ENCODE data around the gene PCGF3.
"Not testable (repeated sequence)": the region's sequence is repeated elsewhere in the genome, so short reads cannot be mapped to it uniquely, and the experiment has no call there.

The PCGF3 gene

GRCh38 chr4:743463-744211, 38.0 kb downstream of the PCGF3 start:
- DNase-seq, result no peak

DNA sequence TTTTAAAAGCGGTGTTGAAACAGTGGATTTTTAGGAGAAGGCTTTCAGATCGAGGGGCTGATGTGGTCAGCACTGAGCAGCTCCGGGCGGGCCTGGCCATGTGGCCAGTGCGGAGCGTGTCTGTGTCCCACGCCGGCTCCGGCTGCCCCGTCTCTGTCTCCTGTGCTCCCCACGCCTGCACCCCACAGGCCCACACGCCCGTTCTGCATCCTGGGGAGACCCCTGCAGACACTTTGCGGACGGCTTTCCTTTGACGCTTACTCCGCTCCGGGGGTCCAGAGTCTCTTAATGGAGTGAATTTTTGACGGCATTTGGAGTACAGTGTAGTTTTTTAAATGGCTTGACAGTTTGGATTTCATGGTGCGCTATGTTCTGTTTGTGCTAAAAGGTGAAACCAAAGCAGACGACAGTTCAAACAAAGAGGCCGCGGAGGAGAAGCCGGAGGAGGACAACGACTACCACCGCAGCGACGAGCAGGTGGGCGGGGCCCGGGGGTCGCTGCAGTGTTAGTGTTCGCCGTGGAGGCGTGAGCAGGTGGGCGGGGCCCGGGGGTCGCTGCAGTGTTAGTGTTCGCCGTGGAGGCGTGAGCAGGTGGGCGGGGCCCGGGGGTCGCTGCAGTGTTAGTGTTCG, 38.7 kb downstream of the PCGF3 start:
- no peak for DNase-seq

DNA sequence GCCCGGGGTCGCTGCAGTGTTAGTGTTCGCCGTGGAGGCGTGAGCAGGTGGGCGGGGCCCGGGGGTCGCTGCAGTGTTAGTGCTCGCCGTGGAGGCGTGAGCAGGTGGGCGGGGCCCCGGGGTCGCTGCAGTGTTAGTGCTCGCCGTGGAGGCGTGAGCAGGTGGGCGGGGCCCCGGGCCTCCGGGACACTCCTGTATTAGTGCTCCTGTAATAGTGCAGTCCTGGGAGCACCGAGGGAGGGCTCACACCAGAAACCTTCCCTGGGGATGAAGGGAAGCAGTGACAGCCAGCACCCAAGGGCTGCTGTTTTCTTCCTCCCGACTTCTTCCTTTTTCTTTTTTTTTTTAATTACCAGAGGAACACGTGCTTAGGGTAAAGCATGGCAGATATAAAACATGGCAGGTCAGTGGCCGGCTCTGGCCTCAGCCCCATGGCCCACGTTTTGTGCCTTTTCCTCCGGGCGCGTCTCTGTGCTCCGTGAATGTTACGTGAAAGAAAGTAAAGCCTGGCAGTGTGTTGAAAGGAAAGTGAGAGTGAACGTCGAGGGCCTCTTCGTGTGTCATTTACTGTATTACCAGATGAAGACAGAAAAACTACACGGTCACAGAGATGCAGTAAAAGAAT, 42.0 kb downstream of the PCGF3 start:
- no peak for DNase-seq

- no peak for DNase-seq
Observed at GRCh38 chr4:748461-748860, 42.8 kb downstream of the PCGF3 start.

DNA sequence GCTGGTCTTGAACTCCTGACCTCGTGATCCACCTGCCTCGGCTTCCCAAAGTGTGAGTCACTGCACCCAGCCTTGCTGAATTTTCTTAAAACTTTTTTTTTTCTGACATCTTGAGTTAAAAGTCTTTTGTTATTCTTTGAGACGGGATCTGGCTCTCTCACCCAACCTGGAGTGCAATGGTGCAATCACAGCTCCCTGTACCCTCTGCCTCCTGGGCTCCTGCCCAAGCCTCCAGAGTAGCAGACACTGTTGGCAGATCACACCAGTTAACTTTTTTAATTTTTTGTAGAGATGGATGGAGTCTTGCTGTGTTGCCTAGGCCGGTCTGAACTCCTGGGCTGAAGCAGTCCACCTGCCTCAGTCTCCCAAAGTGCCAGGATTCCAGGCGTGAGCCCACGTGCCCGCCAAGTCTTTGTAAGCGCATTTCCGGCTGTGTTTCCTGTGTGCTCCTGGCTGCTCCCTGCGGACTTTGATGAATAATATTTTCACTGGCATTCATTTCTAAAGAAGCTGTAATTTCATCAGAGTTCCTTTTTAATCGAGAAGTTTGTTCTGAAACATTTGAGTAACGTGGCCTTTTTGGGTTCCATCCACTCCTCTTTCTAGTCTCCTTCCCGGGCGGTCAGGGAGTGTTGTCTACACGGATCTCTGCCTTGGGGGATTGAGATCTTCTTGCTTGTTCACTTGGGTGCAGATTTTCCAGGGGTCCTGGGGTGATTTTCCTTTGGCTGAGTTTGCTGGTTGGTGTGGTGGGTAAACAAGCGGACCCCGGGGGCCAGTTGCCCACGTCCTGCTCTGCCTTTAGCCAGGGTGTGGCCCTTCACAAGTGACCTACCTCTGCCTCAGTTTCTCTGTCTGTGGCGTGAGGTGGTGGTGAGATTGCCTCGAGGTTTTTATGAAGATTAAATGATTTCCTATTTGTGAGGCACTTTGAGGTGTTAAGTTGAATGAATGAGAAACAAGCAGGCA, 44.4 kb downstream of the PCGF3 start:
- DNase-seq, result no peak

- no peak for DNase-seq
Observed at GRCh38 chr4:751676-752075, 46.0 kb downstream of the PCGF3 start.

DNA sequence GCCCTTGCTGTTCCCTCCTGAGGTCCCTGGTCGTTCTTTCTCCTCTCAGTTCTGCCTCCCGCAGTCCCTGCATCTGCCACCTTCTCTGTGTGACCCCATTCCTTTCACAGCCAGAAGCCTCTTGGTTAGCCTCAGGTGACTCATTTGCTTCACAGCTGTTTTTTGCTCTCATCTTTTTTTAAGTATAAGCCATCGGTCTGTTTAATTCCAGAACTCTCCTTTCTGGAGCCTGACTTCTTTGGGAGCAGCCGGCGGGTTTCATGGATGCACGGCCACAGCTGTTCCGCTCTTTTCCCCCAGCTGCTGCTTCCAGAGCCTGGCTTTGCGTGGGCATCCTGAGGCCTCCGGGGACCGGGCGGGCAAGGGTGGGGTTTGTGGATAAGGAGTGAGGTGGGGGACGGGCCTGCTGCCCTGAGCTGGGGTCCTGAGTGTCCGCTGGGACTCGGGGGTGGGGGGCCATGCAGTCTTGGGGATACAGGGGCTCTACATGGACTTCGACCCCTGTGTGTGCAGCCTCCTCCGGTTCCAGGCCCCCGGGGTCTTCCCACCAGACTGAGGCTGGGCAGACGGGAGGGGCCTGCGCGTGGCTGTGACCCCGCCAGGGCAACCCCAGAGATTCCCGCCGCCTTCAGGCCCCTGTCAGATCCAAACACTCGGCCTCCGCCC, 46.7 kb downstream of the PCGF3 start:
- no peak for DNase-seq

GRCh38 chr4:753186-753585, 47.6 kb downstream of the PCGF3 start:
- DNase-seq, result not testable (repeated sequence)

- DNase-seq, result no peak
Observed at GRCh38 chr4:754221-755120, 48.8 kb downstream of the PCGF3 start.

DNA sequence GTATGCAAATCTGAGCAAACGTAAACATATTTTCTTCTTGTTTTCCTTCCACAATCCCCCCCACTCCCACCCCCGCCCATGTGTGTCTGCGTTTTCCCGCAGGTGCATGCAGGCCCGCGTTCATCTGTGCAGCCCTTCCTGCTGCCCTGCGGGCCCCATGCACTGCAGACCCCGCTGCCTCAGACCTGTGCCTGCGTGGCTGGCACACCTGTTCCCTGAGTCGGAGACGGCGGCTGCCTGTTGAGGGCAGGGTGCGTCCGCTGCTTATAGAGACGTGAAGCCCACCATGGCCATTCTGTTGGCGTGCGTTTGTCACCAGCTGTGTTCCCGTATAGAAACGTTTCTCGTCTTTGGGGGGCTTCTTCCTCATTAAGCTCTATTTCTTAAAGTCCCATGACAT, 51.5 kb downstream of the PCGF3 start:
- no peak for DNase-seq

GRCh38 chr4:759810-760209, 54.2 kb downstream of the PCGF3 start:
- DNase-seq, result not testable (repeated sequence)

- no peak for DNase-seq
Observed at GRCh38 chr4:760616-761015, 55.0 kb downstream of the PCGF3 start.

GRCh38 chr4:761086-761485, 55.5 kb downstream of the PCGF3 start:
- DNase-seq, result no peak

- no peak for DNase-seq
Observed at GRCh38 chr4:761739-762138, 56.1 kb downstream of the PCGF3 start.

DNA sequence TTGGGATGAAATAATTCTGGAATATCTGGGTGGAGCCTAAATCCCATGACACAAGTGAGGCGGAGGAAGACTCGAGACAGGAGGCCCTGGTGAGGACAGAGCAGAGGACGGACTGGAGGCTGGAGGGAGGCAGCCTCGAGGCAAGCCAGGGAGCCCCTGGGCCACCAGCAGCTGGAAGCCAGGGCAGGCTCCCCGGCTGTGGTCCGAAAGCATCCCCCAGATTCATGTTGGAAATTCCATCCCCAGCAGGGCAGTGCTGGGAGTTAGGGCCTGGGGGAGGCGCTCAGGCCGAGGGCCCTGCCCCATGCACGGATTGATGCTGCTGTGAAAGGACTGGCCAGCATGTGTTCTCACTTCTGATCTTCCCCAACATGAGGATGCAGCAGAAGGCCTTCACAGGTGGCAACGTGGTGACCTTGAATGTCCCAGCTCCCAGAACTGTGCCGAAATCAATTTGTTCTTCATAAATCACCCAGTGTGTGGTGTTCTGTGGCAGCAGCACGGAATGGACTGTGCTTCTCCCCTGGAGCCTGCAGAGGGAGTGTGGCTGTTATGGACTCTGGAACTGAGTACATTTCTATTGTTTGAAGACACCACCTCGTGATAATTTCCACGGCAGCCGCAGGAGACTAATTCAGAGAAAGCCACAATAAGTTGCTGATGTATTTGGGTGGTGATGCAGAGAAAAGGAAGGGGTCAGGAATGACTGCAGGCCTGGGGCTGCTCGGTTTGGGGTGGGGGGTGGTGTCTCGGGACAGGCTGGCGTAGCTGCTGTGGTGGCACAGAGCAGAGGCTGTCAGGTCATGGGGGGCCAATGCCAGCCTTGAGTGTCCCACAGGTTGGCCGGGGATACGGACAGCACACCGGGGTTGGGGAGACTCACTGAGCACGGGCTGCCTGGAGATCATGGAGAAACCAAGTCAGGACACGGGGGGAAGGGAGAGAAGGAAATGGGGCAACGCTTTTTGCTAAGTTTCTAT, 56.9 kb downstream of the PCGF3 start:
- DNase-seq, result no peak

GRCh38 chr4:763191-763810, 57.7 kb downstream of the PCGF3 start:
- DNase-seq, result no peak

DNA sequence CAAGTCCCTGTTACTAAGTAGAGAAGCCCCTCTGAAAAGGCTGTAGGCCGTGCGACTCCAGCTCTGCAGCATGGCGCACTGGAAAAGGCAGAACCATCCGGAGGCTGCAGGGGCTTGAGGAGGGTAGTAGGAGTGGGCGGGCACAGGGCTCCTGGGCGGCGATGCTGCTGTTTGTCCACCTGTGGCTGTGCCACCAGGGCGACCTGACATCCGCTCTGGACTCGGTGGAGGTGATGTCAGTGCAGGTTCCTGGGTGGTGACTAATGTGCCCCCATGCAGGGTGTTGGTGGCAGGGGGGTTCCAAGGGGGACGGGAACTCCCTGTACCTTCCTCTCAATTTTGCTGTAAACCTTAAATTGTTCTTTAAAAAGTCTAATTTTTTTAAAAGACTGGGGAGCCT, 58.3 kb downstream of the PCGF3 start:
- DNase-seq, result no peak

- DNase-seq, result no peak
Observed at GRCh38 chr4:764405-765169, 59.0 kb downstream of the PCGF3 start.

- no peak for DNase-seq
Observed at GRCh38 chr4:766152-766515, 60.5 kb downstream of the PCGF3 start.
